Activated CD8-positive, alpha-beta memory T cell treated with anti-CD3 and anti-CD28 coated beads for 24 hours (primary cell): ENCODE results near the gene SPIRE1.
A peak's percentile ranks its signal among the peaks of the same experiment; 100 is the strongest.
"Not testable (repeated sequence)": the region's sequence is repeated elsewhere in the genome, so short reads cannot be mapped to it uniquely, and the experiment has no call there.

Experiments used
- DNase-seq: peaks from one replicate; pipeline ENCODE4 v3.0.0-alpha.2; 2020

Gene SPIRE1

DNA sequence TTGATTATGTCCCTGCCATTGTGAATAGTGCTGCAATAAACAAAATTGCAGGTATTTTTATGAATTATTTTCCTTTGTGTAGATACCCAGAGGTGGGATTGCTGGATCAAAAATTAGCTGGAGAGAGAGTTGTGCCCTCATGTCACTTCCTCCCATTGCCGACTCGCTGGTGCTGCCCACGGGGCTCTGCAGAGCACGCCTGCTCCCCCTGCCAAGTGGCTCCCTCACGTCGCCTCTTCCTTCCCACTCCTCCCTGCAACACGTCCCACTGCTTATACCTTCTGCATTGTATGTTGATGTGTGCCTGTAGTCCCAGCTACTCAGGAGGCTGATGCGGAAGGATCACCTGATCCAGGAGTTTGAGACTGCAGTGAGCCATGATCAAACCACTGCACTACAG is 222.0 kb downstream of the SPIRE1 start:
- DNase-seq: no peak

DNA sequence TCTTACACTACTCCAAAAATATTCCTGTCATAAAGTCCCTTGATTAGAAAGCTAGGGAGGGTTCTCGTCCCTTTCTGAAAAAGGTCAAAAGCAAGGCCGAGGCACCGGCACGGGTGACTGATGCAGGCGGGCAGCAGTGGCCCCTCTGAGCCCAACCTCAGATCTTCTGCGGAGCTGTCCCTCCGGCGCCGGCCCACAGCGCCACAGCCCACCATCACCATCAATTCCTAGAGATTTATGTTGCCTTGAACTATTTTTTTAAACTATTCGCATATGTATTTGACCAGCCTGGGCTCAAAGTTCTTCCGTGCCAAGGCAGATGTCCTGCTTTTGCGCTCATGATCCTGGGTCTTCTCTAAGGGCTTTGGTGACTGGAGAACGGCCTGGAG is 223.4 kb downstream of the SPIRE1 start:
- DNase-seq: no peak

DNA sequence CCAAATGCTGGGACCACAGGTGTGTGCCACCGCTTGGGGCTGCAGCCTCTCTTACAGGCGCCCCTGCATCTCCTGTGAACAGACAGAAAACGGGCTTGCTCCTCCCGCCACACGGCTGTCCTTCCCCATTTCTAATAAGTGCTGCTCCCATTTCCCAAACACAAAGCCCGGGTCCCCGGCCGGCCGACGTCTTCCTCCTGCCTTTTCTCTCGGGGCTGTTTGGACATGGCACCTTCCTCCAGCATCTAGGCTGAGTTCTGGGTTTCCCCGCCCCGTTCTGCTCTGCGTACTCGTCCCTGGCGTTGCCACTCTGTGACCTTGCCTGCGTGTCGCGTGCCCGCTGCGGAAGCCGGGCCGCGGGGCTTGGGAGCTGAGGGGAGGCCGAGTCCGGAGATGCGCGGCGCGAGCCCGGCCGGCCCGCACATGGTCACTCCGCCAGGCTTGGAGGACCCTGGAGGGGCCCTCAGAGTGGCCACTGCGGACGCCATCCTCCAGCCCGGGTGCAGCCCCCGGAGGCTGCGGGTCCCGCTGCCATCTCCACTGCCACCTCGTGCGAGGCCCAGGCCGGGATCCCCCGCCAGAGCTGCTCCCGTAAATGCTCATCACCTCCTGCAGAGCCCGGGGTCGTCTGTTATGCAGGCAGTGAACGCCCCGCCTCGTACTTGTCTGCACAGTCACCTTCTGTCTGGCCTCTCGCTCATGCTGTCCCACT is 223.9 kb downstream of the SPIRE1 start:
- no peak for DNase-seq

DNA sequence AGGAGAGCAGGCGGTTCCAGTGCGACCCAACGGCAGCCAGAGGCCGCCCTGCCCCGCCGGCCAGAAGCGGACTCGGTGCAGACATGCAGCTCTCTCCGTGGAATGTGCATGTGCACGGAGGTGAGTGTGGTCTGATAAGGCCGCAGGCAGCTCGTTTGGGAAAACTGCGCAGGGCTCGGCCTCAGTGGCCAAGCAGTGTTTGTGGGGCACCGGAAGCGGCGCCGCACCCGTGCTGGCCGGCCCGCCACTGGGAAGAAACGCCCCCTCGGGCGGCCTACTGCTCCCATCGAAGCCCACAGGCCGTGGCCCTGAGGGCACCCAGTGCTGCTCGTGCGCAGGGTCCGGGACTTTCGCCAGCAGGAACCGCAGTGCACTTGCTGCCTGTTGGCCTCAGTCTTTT is 225.0 kb downstream of the SPIRE1 start:
- DNase-seq: no peak

DNA sequence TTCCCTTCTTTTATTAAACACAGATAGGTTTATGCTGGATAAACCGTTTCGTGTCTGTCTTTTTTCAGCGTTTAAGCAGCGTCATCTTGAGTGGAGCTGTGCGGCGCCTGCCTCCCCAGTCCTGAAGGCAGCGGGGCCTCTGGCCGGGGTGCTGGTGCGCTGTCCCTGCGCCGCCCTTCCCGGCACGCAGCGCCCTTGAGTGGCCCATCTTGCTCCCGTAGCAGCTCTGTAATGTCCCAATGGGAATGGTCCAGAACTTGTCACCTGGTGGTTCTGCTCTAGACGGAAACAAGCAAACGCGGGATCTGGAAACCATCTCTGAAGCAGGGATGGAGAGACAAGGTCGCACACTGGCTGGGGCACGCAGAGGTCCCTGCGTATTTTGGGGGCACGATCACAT is 225.7 kb downstream of the SPIRE1 start:
- DNase-seq: no peak

DNA sequence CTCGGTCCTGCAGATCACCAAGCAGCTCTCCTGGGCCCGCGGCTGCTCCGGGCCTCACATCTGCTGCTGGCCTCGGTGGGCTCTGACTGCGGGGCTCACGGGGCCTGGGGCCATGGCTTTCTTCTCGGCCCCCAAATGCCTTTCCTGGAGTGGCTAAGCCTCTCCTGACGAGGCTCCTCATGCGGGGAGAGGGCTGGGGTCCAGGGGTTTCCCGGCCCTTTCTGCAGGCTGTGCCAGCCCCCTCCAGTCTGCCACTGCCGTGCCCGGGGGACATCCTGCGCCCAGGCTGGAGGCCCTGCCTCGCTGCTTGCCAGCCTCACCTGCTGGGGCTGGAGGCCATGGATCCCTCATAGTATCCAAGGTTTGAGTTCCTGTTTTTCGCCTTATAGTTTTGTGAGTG is 226.3 kb downstream of the SPIRE1 start:
- no peak for DNase-seq

DNA sequence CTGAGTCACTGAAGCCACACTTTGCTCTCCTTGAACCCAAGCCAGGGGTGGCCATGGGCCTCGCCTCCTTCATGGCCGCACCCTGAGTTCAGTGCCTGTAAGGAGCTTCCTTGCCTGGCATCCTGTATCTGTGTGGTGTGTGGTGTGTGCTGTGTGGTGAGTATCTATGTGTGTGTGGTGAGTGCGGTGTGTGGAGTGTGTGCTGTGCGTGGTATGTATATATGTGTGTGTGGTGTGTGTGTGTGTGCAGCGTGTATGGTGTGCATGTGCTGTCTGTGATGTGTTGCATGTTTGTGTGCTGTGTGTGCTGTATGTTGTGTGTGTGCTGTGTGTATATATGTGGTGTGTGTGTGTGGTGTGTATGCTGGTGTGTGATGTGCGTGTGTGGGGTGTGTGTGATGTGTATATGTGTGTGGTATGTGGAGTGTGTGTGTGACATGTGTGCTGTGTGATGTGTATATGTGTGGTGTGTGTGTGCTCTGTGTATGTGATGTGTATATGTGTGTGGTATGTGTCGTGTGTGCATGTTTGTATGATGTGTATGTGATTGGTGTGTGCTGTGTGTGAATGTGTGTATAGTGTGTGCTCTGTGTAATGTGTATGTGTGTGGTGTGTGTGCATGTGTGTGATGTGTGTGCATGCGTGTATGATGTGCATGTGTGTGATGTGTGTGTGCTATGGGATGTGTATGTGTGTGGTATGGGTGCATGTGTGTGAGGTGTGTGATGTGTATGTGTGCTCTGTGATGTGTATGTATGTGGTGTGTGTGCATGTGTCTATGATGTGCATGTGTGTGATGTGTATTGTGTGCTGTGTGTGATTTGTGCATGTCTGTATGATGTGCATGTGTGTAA is 227.5 kb downstream of the SPIRE1 start:
- DNase-seq: no peak

DNA sequence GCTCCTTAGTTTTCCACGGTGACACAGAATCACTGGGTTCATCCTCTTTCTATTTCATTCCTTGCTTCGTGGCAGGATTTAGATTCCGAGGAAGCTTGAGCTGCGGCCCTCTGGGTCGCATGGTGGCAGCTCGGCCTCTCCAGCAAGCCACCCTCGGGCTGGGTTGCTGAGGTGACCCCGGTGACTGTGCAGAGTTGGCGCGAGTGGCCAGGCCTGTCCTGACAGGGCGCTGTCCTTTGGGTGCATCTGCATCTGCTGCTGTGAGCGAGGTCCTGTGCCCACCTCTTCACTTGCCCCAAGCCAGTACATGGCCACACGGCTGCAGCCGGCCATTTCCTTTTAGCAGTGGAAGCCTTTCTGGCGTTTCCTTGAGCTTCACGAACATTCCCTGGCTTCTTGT is 228.4 kb downstream of the SPIRE1 start:
- DNase-seq: no peak

DNA sequence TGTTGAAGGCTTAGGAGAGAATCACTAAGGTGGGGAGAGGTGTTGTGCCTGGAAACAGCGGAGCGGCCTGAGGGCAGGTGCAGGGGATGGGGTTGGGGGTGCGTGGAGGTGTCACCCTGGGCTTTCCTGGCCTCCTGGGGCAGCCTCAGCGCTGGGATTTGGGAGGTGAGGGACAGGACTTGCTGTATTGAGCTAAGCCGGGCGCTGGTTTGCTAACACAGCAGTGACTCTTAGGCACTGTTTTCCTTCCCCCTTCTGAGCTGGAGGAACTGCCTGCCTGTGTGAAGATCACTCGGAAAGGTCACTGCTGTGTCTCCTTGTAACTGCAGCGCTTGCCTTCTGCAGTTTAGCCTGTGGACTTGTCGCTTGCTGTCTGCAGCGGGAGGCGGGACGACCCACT is 229.0 kb downstream of the SPIRE1 start:
- DNase-seq: no peak

DNA sequence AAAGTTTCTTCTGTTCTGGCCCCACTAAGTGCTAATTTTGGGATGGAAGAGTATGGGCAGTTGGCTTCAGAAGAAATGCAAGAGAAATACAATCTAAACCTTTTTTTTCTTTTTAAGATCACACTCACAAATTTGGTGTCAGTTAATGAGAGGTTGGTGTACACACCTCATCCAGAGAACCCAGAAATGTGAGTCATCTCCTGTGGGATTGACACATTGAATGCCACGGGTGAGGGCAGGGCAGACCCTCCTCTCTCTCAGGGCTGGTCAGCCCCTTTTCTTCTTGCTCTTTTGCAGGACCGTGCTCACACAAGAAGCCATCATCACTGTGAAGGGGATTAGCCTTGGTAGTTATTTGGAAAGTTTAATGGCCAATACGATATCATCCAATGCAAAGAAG is 231.0 kb downstream of the SPIRE1 start:
- DNase-seq: no peak

DNA sequence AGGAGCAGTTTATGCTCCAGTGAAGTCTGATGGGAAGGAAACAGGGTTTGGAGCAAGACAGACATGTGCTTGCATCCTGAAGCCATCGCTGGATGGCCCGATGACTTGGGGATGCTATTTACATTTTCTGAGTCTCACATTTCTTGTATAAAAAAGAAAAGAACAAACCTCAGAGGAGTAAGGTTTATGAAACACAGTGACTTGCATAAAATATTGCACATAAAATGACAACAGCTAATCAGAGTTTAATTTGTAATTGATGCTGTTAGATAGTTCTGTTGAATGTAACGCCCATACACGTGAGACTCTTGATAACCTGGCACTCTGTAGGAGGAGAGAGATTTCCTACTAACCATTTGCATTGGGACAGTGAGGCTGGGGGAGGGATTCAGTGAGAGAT is 233.7 kb downstream of the SPIRE1 start:
- no peak for DNase-seq

DNA sequence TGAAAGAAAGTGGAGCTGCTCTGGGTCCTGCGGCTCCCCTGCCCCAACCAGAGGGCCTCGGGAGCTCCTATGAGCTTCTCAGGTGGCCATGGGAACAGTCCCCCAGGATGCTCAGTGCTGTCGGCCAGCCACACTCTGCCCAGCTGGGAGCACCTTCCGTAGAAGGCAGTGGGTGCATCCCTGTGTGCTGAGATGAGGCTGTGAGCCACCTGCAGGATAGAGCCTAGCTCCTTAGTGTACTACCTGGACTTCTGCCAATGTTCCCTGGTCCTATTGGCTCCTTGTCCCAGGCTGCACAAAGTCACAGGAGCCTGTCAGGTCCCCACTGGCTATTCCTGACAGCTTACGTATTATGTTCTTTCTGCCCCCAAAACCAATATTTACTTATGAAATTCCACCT is 234.1 kb downstream of the SPIRE1 start:
- no peak for DNase-seq

DNA sequence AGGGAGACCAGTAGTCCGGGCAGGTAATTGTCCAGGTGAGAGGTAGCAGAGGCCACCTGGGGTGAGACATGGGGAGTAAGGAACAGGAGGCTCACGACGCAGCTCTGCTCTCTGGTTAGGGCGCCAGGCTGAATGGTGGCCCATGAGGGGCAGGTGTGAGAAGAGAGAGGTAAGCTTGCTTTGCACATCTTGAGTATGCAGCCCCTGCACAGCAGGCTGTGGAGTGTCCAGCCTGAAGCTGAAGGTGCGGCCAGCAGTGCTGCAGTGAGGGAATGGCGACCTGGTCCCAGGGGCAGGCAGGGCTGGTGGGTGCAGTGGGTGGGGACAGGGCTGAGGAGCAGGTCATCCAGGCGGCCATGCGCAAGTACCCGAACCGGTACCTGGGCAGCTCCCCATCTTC is 234.5 kb downstream of the SPIRE1 start:
- DNase-seq: no peak

DNA sequence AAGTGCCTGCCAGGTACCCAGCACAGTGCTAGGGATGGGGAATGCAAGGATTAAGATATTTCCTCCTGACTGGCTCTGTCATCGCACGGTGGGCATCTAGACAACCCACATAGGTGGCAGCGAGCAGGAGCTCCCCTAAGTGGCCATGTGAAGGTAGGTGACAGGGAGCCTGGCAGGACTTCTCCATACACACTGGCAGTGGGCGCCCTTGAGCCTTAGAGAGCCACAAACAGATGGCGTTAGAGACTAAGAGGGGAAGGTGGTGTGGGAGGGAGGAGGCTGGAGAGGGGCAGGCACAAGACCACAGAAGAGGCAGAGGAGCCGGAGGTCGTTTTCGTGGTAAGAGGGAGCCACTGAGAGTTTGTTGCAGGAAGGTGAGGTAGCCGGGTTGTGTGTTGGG is 235.0 kb downstream of the SPIRE1 start:
- DNase-seq: no peak

DNA sequence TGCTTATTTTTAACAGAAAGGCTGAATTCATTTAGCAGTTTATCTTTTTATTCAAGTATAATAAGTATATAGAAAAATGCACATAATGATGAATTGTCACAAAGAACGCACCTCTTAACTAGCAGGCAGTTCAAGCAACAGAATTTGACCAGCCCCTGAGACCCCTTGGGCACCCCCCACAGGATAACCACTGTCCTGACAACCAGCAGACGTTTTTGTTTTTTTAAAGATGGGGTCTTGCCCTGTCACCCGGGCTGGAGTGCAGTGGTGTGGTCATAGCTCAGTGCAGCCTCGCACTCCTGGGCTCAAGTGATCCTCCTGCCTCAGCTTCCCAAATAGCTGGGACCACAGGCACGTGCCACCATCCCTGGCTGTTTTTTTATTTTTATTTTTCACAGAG is 236.2 kb downstream of the SPIRE1 start:
- DNase-seq: no peak

DNA sequence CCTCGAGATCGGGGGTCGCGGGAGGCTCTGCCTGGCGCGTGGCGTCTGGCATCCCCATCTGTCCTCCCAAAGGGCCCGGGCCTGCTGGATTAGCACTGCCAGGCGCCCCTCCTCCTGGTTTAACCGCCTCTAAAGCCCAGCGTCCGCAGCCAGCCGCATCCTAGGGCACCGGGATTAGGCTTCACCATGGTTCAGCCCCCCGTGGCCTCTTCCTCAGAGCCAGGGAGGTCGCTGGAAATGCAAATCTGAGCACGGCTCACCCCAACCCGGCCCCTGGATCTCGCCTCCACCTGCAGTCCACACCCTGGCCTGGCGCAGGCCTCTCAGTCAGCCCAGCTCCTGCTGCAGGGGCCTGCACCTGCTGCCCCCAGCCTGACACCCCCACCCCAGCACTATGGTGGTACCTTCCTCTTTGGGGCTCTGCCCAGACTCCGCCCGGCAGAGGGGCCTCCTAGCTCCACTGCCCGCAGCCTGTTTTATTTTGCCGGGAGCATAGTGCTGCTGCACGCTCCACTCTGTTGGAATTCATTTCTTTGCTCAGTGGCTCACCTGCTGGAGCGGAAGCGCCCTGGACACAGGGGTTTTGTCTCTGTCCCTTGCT is 237.0 kb downstream of the SPIRE1 start:
- peak; percentile 59 for DNase-seq

DNA sequence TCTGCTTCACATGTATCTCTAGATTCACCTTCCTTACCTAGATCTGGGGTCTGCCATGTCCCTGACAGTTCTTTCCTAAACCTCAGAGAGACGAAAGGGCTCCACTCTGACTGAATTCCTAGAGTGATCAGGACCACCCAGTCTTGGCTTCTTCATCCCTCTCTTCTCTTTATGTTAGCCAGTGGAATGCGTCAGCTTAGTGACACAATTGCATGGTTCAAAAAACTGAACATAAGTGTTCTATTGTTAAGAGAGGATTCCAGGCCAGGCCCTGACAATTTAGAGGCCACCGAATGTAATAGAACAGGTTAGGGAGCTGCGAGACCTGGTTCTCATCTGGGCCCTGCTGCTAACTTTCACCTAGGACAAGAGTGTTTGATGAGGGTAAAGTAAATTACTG is 240.2 kb downstream of the SPIRE1 start:
- DNase-seq: no peak

DNA sequence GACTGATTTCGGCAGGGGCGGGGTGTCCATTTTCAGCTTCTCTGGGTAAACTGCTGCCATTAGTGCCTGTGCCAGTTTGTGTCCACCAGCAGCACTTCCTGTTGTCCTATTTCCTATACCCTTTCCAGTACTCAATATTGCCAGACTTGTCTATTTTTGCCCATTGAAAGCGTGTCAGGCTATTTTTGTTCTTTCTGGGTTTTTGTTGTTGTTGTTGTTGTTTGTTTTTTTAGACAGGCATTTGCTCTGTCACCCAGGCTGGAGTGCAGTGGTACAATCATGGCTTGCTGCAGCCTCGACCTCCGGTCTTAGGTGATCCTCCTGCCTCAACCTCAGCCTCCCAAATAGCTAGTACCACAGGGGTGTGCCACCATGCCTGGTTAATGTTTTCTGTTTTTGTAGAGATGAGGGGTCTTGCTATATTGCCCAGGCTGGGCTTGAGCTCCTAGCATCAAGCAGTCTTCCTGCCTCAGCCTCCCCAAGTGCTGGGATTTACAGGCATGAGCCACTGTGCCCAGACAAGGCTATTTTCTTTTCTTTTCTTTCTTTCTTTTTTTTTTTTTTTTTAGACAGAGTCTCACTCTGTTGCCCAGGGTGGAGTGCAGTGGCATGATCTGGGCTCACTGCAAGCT is 241.7 kb downstream of the SPIRE1 start:
- DNase-seq: no peak

DNA sequence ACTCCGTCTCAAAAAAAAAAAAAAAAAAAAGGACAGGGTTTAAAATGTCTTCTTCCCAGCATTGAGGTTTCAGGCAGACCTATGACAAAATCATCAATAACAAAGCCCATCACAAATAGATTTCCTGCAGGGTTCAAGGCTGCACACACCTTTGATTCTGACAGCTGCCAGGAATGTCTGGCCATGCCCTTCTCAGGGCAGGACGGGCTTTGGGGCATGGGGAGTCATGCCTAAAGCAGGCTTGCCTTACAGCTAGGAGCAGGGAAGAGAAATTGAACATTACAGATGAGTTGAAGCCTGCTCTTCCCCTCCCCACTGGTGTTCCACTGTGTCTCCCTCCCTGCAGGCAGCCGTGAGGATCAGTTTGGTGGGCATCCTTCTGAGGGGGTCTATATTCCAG is 246.5 kb downstream of the SPIRE1 start:
- no peak for DNase-seq

DNA sequence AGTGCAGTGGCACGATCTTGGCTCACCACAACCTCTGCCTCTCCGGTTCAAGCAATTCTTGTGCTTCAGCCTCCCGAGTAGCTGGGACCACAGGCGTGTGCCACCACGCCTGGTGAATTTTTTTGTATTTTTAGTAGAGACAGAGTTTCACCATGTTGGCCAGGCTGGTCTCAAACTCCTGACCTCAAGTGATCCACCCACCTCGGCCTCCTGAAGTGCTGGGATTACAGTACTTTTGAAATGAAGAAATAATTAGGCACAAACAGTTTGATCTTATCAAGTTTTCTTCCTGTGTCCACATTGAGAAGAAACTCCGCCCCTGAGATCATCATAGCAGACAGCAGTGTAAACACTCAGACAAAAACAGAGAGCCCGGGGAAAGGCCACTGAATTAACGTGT is 247.2 kb downstream of the SPIRE1 start:
- not testable (repeated sequence) for DNase-seq

DNA sequence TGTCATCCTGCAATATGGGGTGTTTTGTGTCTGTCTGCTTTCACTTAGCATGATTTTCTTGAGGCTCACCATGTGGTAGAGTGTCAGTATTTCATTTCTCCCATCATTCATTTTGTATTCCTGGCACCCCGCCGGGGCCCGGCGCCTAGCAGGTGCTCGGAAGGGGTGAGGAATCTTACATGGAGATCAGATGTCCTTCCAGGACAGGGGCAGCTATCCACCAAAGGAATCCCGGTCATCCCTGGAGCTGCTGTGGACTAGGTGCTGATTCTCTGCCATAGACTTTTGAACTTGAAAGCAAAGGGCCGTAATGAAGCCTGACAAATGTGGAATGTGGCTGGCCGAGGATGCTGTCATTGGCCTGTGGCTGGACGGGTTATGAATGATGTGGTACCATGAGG is 247.8 kb downstream of the SPIRE1 start:
- no peak for DNase-seq

DNA sequence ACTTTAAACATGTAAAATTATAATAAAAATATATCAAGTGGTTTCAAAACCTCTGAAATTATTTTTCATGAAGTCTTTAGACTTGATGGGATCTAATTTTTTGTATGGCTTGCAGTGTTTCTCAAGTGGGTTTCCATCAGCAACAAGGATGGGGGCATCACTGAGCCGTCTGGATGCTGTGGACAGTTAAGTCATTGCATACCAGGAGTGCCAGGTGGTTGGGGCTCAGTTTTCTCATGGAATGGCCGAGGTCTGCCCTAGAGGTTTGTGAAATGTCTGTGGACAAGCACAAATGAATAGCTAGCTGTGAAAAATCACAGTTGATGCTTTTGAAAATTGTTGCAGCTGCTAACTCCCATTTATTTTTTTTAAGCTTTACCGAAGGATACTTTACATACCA is 248.4 kb downstream of the SPIRE1 start:
- DNase-seq: no peak

DNA sequence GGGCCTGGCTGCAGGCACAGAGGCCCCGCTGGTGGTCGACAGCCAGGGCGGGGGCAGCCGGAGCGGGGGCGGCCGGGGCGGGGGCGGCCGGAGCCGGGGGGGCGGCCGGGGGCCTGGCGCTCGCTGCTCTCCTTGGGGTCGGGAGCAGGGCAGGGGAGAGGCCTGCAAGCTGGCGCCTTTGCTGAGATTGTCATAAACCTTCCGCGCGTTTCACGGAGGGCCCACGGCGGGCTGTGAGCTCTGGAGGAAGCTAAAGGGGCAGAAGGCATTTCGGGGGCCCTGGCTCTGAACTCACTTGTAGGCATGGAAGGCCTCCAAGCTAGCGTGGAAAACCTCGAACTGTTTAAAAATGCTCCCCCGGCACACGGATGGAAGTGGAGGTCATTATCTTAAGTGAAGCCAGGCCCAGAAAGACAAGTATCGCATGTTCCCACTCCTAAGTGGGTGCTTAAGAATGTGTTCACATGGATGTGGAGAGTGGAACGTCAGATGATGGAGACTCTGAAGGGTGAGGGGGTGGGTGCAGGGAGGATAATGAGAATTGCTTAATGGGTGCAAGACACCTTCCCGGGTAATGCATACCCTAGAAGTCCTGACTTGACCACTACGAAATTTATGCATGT is 249.5 kb downstream of the SPIRE1 start:
- DNase-seq: peak; percentile 76
